Gastroesophageal sphincter (tissue), 3 donors: ENCODE results near the gene ACAN.

Experiments
- CTCF ChIP-seq, 4 experiments: fragments of 200-600 bp in 2 of 4; fragments of 450-650 bp in 2 of 4; sonication (generic) in 1 of 4; IDR thresholded peaks; one replicate each; pipeline ENCODE4 v1.5.1; 2017 to 2019; ENCODE audit warnings: antibody characterized with exemption in 4 of 4, mild to moderate bottlenecking in 2 of 4, moderate library complexity in 2 of 4
- EP300 ChIP-seq: sonication (generic); formaldehyde crosslinking; IDR thresholded peaks from one replicate; pipeline ENCODE4 v1.6.1; 2017; ENCODE audit warnings: antibody characterized with exemption, mild to moderate bottlenecking
- POLR2A ChIP-seq, 2 donors: fragments of 450-650 bp; IDR thresholded peaks; one replicate each; pipeline ENCODE4 v1.6.1; 2017; ENCODE audit warnings: antibody characterized with exemption in 2 of 2, mild to moderate bottlenecking in 2 of 2, moderate library complexity in 1 of 2
- POLR2AphosphoS5 ChIP-seq: sonication (generic); formaldehyde crosslinking; IDR thresholded peaks from one replicate; pipeline ENCODE4 v1.6.1; 2017; ENCODE audit warnings: antibody characterized with exemption

GRCh38 chr15:88873786-88874185, 70.5 kb downstream of the ACAN start:
- TF ChIP-seq CTCF (IDR thresholded peaks at IDR 0.05): no peak
- TF ChIP-seq POLR2A (IDR thresholded peaks at IDR 0.05): no peak
- TF ChIP-seq POLR2AphosphoS5: no peak
- TF ChIP-seq EP300: no peak
